NCI-H187 (cell line): ENCODE data around the gene DUOX1.
A peak's percentile ranks its signal among the peaks of the same experiment; 100 is the strongest.

Source experiments
- DNase-seq, 2 experiments: peaks; one replicate each; lab custom pipeline; 2025; lab: John Stamatoyannopoulos, UW

Gene DUOX1

DNA sequence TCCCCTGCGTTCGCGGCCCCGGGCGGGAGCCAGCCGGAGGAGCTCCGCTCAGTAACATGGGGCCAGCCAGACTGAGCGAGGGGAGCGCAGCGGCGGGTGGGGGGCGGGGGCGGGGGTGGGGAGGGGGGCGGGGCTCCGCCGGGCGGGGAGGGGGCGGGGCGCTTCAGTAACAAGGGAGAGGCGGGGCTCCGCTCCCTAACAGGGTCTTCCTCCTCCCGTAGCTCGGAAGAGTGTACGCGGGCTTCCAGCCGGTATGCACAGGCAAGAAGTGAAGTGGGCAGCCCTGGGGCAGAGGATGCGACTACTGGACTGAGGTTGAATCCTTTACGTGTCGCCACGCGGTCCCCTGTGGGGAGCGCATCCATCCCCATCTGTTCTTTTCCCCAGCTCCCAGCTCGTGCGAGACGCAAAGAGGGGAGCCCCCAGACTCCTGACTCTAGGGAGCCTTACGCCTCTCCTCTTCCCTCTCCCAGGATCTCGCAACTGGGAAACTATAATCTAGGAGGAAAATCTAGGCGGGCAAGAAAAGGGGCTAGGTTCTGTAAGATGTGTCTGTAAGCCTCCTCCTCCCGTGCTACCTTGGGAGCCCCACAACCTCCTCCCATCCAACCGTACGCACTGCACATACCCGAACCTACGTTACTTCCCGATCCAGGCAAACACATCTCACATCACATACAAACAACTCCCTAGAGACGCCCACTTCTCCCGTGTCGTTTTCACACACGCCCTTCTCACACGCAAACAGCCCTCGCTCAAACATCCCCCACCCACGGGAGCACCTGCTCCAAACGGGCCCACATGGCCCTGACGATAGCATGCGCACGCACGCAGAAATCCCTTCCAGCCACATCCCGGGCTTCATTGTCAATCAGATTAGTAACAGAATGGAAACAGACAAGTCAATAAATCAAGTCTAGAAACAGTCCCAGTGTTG lies 58.4 kb downstream of the DUOX1 start, which contains the start of gene SHF:
TSS of gene SHF (minus strand) at position 73 of the 937 bp plus-strand sequence. CDS start at position 58, 15 bp downstream.
- no peak for DNase-seq

DNA sequence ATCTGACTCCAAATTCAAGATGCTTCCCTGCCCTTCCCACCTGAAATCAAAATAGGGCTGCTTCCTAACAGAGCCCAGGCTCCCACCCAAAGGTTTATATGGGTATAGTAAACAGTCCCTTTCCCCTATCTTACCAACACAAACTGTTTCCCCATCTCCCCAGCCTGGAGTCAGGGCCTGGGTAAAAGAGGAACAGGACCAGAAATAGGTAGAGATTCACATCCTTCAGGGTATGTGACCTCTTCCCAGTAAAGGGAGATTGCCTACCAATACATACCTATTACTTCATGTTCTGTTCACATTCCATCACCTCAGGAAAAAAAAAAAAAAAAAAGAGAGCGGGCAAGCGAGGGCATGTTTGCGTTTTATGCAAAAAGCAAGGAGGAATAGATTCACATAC lies 67.7 kb downstream of the DUOX1 start:
- no peak for DNase-seq

DNA sequence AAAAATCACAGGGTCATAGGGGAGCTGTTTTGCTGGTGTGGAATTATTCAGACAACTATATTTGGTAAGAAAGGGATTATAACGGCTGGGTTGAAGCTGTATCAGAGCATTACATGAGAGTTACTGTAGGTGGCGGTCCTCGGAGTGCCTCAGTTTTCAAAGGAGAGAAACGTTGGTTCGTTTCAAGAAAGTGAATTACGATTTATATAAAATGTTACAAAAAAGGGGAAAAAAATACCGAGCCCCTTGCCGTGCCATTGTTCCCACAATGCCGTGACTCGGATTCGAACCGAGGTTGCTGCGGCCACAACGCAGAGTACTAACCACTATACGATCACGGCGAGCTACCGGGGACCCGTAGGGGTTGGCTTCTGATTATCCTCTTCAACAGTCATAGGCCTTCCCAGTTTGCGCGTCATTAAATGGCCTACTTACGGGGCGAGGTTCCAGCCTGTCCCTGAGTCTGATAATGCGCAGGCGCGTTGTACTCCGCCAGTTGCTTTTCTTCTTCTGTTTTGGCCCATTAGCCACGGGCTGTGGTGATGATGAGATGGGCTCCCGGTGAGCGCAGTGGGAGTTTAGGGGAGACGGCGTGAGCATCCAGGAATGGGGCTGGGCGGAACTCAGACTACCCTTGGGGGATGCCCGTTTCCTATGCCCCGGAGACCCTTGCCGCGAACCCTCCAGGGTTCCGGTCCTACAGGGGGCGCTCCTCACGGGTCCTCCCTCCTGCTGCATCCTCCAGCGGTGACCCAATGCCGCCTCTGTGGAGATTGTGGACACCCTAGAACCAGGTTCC lies 68.7 kb downstream of the DUOX1 start:
- DNase-seq, result peak; percentile 77 to 89

DNA sequence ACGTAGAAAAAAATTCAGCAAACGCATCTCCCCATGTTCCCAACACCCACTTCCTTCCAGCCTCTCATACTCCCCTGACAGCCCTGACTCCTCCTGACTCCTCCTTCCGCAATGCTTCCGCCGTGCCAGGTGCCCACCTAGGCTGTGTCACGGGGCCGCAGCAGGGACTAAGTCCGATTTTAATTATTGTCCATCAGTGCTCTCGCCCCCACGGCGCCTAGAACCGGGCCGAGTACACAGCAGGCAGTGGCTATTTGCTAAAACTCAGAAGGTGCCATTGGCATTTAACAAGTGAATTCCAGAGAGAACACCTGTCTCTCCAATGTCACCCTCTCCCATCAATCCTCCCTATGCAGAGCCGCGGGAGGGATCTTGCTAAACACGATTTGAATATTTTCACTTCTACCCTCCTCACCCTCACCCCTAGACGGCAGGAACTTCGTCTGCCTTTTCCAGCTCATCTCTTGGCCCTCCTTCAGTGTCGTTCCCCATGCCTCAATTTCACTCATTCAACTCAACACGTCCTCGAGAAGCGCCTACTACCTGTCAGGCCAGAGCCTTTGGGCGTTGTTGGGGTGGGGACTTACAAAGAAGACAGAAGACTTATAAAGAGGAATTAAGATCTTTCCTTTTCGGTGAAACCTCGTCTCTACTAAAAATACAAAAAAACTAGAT lies 69.5 kb downstream of the DUOX1 start:
- DNase-seq, result peak in 1 of 2 experiments; percentile 53

DNA sequence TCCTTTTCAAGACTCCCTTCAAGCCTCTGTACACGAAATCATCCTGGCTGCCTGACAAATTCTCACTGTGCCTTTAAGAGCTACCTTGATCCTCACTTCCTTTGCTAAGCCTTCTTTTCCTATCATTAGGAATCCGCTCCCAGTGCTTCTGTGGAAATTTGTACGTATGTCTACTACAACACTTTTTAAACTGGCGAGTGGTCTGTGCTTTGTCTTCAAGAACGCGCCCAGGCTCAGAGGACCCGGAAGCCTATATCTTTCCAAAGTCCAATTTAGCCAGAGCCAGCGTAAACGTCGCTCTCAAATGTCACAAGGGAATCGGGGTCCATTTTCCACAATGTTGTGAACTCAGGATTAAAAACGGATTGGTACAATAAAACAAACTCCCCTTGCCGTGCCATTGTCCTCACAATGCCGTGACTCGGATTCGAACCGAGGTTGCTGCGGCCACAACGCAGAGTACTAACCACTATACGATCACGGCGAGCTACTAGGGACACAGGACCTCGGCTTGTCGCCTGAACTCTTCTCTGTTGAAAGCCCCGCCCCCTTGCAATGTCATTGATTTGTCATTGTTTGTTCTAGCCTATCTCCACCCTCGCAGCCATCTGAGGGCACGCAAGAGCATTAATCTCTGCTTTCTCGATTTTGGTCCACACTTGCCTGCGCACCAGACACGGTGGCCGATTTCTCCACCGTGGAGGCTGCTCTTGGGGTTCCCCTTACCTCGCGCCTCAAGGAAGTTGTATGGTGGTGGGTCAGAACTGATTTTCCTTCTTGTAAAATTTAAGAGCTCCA lies 70.4 kb downstream of the DUOX1 start:
- peak; percentile 79 to 92 for DNase-seq

DNA sequence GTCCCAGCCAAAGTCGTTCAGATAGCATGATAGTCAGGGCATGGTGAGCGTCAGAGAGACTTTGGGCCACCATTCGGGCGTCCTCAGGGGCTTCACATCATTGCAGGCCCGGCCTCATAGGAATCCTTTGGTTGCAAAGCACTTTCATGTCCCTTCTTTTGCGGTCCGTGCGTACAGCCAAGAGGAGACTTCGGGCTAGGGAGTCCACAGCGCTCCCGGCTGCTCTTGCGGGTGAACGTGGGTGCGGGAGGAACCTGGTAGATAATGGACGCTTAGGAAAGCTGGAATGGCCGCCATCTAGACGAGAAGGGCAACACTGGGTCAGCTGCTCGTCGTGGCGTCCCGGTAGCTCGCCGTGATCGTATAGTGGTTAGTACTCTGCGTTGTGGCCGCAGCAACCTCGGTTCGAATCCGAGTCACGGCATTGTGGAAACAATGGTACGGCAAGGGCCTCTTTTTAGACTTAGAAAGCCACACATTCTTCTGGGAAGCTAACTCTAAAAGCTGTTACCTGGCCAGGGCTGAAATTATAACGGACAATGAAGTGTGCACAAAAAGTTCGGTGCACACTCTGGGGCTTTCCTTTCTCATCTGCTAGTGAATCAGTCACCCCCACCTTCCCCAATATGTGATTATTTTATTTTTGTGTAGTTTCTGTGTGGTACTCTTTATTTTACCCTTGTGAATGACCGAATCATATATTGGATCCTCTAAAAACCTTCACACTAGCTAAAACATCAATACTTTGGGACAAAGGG lies 71.2 kb downstream of the DUOX1 start:
- DNase-seq, result peak in 1 of 2 experiments; percentile 83

DNA sequence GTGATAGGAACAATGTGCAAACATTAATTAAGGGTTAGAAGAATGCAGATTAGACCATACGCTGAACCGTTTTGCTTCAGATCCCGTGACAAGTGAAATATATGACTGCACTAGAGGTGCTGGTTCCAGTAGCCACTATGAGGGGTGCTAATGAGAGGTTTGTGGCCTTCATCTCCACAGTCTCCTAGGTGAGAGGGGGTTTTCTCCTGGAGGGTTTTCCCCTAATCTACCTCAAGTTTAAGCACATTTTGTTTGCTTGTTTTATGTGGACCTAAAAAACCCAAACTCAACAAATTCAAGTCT lies 71.7 kb downstream of the DUOX1 start:
- DNase-seq, result no peak

DNA sequence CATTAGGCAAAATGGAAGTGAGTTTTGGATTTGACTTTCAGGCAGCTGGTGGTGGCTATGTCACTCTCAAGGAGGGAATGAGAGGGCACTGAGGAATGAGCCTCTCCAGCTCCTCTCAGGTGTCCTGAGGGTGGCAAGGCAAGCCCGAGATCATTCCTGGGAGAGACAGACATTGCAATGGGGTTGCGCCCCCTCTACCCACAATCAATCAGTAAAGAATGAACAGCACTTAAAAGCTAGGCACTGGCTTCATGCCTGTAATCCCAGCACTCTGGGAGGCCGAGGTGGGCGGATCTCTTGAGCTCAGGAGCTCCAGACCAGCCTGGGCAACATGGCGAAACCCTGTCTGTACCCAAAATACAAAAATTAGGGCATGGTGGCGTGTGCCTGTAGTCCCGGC lies 72.1 kb downstream of the DUOX1 start:
- no peak for DNase-seq

DNA sequence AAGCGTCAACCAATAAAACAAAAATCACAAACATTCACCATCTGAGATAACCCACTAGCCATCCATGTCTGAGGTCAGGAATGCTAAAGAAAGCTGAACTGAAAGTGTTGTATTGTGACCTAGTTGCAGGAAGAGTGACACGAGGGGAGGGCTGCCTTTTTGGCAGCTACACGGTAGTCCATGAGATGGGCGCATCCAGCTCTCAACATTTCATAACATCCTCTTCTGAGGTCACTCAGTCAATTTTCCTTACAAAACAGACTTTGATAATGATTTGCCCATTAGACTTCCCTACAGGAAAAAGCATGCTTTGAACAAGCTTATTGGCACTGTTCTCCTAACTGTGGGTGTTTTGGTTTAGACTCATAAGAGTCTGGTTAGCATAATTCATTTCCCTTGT lies 73.4 kb downstream of the DUOX1 start:
- DNase-seq, result no peak

DNA sequence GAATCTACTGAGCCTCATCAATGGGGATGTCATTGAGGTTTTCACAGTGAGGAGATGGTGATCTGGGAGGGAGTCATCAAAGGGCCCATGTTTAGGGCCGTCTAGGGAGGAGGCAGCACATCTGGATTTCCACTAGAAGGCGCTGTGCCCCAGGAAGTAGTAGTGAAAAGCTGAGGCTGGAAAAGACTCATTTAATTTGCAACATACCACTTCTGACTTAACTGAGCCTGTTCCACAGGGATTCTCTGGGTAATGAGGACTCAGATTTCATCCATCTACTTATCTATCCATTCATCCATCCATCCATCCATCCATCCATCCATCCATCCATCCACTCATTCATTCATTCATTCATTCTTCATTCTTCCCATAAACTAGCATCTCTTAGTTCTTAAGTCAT lies 75.4 kb downstream of the DUOX1 start:
- DNase-seq, result no peak

DNA sequence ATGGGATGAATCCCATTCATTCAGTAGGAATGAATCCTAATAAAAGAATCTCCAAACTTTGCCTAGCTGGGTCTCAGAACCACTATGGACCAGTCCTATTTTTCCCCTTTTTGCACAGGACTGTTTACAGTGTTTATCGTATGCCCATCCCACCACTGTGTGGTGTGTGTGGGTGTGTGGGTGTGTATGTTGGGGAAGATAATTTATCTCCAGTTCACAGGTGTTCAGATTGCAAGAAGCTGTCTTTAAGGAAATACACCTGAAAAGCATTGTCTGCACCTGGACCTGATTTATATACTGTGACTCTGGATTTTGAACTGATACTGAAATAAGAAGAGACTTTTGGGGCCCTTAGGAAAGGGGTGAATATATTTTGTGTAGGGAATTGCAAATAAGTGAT lies 82.7 kb downstream of the DUOX1 start:
- no peak for DNase-seq
